WTC11 (cell line): Measurements from ENCODE around the gene UHMK1. TPM values are rescaled to one million over a fixed set of nuclear protein-coding genes. Genes with fewer than 3 reads are reported as not detected.
A peak's percentile ranks its signal among the peaks of the same experiment; 100 is the strongest.

ENCODE experiments used
- ATAC-seq: fragments of 200-7000 bp; cut with Tn5 transposase; 2 replicates; pipeline ENCODE4 v1.10.0; 2021; ENCODE audit warnings: mild to moderate bottlenecking, moderate library complexity
- CTCF ChIA-PET: fragments of 300-600 bp; sonication (Branson Sonifier 250); formaldehyde crosslinking; loops from one replicate; lab custom pipeline; 2021; ENCODE audit warnings: antibody characterized with exemption; lab: Charles Lee
- POLR2A ChIA-PET: fragments of 350-600 bp; sonication (Branson Sonifier 250); formaldehyde crosslinking; loops from one replicate; lab custom pipeline; 2021; ENCODE audit warnings: antibody characterized with exemption; lab: Charles Lee
- DNase-seq: peaks from one replicate; pipeline ENCODE4 v3.0.0; 2021; ENCODE audit warnings: low spot score
- H3K27ac Mint-ChIP-seq: 2 replicates; pipeline ENCODE4 v1.8.0; 2021; ENCODE audit warnings: mixed read lengths
- H3K27me3 Mint-ChIP-seq: 2 replicates; pipeline ENCODE4 v1.8.0; 2021; ENCODE audit warnings: low read depth, mild to moderate bottlenecking, moderate library complexity, mixed read lengths
- H3K36me3 Mint-ChIP-seq: 2 replicates; pipeline ENCODE4 v1.8.0; 2021; ENCODE audit warnings: mixed read lengths
- H3K4me1 Mint-ChIP-seq: 2 replicates; pipeline ENCODE4 v1.8.0; 2022; ENCODE audit warnings: mixed read lengths
- H3K4me3 Mint-ChIP-seq: 2 replicates; pipeline ENCODE4 v1.8.0; 2021; ENCODE audit warnings: mild to moderate bottlenecking, moderate library complexity, mixed read lengths
- H3K9me3 Mint-ChIP-seq: 2 replicates; pipeline ENCODE4 v1.8.0; 2021; ENCODE audit warnings: mixed read lengths
- ATF1 ChIP-seq: sonication (generic); formaldehyde crosslinking; IDR thresholded peaks from 2 replicates; pipeline ENCODE4 v1.8.1; 2023; ENCODE audit warnings: mild to moderate bottlenecking, moderate library complexity, missing genetic modification reagents
- FOXJ3 ChIP-seq: sonication (generic); formaldehyde crosslinking; IDR thresholded peaks from 2 replicates; pipeline ENCODE4 v1.9.0; 2021; ENCODE audit warnings: missing genetic modification reagents, mild to moderate bottlenecking, borderline replicate concordance
- FOXK1 ChIP-seq: sonication (generic); formaldehyde crosslinking; IDR thresholded peaks from 2 replicates; pipeline ENCODE4 v1.8.0; 2022; ENCODE audit warnings: mild to moderate bottlenecking, moderate library complexity, missing genetic modification reagents
- ZNF138 ChIP-seq: sonication (generic); formaldehyde crosslinking; conservative IDR thresholded peaks from 2 replicates; pipeline ENCODE4 v1.8.1; 2022; ENCODE audit warnings: mild to moderate bottlenecking, moderate library complexity, missing genetic modification reagents
- ZNF317 ChIP-seq: sonication (generic); formaldehyde crosslinking; IDR thresholded peaks from 2 replicates; pipeline ENCODE4 v1.8.1; 2023; ENCODE audit warnings: low read depth, mild to moderate bottlenecking, moderate library complexity, missing genetic modification reagents, borderline replicate concordance
- ZNF416 ChIP-seq: fragments of 250-450 bp; sonication (Bioruptor Pico); IDR thresholded peaks from 2 replicates; pipeline ENCODE4 v1.9.0; 2021; ENCODE audit warnings: mild to moderate bottlenecking, inconsistent platforms
- ZNF423 ChIP-seq: fragments of 250-450 bp; sonication (Bioruptor Pico); IDR thresholded peaks from 2 replicates; pipeline ENCODE4 v2.1.2; 2022; ENCODE audit warnings: mild to moderate bottlenecking, moderate library complexity
- total RNA-seq: library from RNA; stranded (reverse); gene quantifications from 3 replicates; pipeline ENCODE4 v1.2.3, GENCODE V29; 2021
- TF ChIP-seq, protein P1 (sequence below): sonication (generic); formaldehyde crosslinking; IDR thresholded peaks from 2 replicates; pipeline ENCODE4 v1.8.0; 2022; ENCODE audit warnings: mild to moderate bottlenecking, missing genetic modification reagents
- TF ChIP-seq, protein P2 (sequence below): fragments of 200-600 bp; IDR thresholded peaks from 2 replicates; pipeline ENCODE4 v1.8.0; 2022; ENCODE audit warnings: antibody characterized with exemption
- TF ChIP-seq, protein P3 (sequence below): sonication (generic); formaldehyde crosslinking; IDR thresholded peaks from 2 replicates; pipeline ENCODE4 v1.8.0; 2022; ENCODE audit warnings: mild to moderate bottlenecking, missing genetic modification reagents
- TF ChIP-seq, protein P4 (sequence below): fragments of 250-450 bp; sonication (Bioruptor Pico); IDR thresholded peaks from 2 replicates; pipeline ENCODE4 v1.8.0; 2021; ENCODE audit warnings: mild to moderate bottlenecking
- TF ChIP-seq, protein P5 (sequence below): sonication (generic); formaldehyde crosslinking; conservative IDR thresholded peaks from 2 replicates; pipeline ENCODE4 v1.8.1; 2022; ENCODE audit warnings: mild to moderate bottlenecking, missing genetic modification reagents
- TF ChIP-seq, protein P6 (sequence below): fragments of 250-450 bp; sonication (Bioruptor Pico); IDR thresholded peaks from 2 replicates; pipeline ENCODE4 v1.9.0; 2021; ENCODE audit warnings: moderate library complexity, mild to moderate bottlenecking, inconsistent platforms, borderline replicate concordance
- TF ChIP-seq, protein P7 (sequence below): fragments of 250-450 bp; sonication (Bioruptor Pico); conservative IDR thresholded peaks from 2 replicates; pipeline ENCODE4 v1.9.0; 2021; ENCODE audit warnings: mild to moderate bottlenecking
- TF ChIP-seq, protein P8 (sequence below): fragments of 250-450 bp; sonication (Bioruptor Pico); IDR thresholded peaks from 2 replicates; pipeline ENCODE4 v1.9.0; 2021; ENCODE audit warnings: mild to moderate bottlenecking

UHMK1 gene
- total RNA-seq, 1 experiment from 2014 or later = 20.0 TPM

DNA sequence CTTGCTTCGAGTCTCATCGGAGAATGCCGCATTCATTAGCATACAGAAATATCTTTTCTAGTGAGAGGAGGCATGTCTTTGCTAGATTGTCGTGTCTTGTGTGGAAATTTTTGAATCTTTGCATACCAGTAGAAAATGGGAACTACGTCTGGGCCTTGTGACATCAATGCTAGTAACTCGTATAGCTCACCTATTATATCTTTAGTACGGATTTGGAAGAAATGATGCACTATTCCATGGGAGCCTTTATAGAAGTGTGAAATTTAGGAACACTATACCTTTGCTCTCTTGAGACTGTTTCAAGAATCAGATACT, 835 bp downstream of the UHMK1 start:
- peaks cover 3% of the 10 kb centered on the region; the same call in 1 of the 2 replicates for H3K9me3 Mint-ChIP-seq
- no peak for TF ChIP-seq ZNF416 (CRISPR knock-in tag)
- POLR2A ChIA-PET = no interaction called here
- H3K4me1 Mint-ChIP-seq = peaks cover 24% of the 10 kb centered on the region
- H3K27ac Mint-ChIP-seq = peak overlapping the region; percentile 29; the same call in 1 of the 2 replicates
- peak overlapping the region; percentile 90 for H3K4me3 Mint-ChIP-seq
- DNase-seq (no peak), ATAC-seq (no peak)
- H3K36me3 Mint-ChIP-seq = peaks cover 28% of the 10 kb centered on the region
- CTCF ChIA-PET = no interaction called here
- no peaks in the 10 kb centered on the region for H3K27me3 Mint-ChIP-seq

DNA sequence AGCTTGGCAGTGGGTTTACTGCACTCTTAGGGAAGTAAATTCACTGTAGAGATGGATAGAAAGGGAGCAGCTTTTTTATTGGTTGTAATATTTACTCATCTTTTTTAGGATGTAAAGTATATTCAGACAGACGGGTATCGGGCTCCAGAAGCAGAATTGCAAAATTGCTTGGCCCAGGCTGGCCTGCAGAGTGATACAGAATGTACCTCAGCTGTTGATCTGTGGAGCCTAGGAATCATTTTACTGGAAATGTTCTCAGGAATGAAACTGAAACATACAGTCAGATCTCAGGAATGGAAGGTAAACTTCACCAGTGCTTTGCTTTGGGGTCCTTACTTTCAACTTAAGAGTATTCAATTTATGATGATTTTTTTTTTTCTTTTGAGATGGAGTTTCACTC, 3.2 kb downstream of the UHMK1 start:
- Mint-ChIP-seq H3K27me3 (no peaks in the 10 kb centered on the region), H3K4me1 (peaks cover 18% of the 10 kb centered on the region), H3K9me3 (peaks cover 2% of the 10 kb centered on the region; the same call in 1 of the 2 replicates), H3K4me3 (no peak overlapping the region), H3K27ac (no peak overlapping the region), H3K36me3 (peaks cover 32% of the 10 kb centered on the region)
- ATAC-seq (no peak), DNase-seq (no peak)
- no peak for TF ChIP-seq ZNF317
- TF ChIP-seq ZNF138 (CRISPR knock-in tag) = no peak
- TF ChIP-seq, protein P1, sequence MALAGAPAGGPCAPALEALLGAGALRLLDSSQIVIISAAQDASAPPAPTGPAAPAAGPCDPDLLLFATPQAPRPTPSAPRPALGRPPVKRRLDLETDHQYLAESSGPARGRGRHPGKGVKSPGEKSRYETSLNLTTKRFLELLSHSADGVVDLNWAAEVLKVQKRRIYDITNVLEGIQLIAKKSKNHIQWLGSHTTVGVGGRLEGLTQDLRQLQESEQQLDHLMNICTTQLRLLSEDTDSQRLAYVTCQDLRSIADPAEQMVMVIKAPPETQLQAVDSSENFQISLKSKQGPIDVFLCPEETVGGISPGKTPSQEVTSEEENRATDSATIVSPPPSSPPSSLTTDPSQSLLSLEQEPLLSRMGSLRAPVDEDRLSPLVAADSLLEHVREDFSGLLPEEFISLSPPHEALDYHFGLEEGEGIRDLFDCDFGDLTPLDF = no peak
- no peak for TF ChIP-seq FOXK1
- no peak for TF ChIP-seq ZNF416 (CRISPR knock-in tag)
- POLR2A ChIA-PET = no interaction called here
- CTCF ChIA-PET = no interaction called here

DNA sequence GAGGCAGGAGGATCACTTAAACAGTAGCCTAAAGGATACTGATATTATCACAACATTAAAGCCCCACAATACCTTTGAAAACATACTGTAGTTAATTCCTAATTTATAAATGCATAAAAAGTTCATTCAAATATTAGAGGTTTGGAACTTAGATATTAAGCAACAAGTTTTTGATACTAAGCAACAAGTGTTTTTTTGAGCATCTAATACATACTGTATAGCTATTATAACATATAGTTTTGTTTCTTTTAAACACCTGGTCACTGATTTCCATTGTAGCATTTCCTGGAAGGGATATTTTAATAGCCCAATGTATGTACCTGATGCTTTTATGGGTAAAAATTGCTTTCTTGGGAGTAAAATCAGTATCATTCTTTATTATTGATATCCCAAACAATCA, 4.5 kb downstream of the UHMK1 start:
- Mint-ChIP-seq H3K4me3 (no peak overlapping the region), H3K4me1 (peaks cover 14% of the 10 kb centered on the region), H3K9me3 (no peaks in the 10 kb centered on the region), H3K36me3 (peaks cover 42% of the 10 kb centered on the region), H3K27me3 (no peaks in the 10 kb centered on the region), H3K27ac (no peak overlapping the region)
- ATAC-seq (no peak), DNase-seq (no peak)
- ChIA-PET POLR2A (no interaction called here), CTCF (no interaction called here)
- TF ChIP-seq, protein P2, sequence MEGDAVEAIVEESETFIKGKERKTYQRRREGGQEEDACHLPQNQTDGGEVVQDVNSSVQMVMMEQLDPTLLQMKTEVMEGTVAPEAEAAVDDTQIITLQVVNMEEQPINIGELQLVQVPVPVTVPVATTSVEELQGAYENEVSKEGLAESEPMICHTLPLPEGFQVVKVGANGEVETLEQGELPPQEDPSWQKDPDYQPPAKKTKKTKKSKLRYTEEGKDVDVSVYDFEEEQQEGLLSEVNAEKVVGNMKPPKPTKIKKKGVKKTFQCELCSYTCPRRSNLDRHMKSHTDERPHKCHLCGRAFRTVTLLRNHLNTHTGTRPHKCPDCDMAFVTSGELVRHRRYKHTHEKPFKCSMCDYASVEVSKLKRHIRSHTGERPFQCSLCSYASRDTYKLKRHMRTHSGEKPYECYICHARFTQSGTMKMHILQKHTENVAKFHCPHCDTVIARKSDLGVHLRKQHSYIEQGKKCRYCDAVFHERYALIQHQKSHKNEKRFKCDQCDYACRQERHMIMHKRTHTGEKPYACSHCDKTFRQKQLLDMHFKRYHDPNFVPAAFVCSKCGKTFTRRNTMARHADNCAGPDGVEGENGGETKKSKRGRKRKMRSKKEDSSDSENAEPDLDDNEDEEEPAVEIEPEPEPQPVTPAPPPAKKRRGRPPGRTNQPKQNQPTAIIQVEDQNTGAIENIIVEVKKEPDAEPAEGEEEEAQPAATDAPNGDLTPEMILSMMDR = no peak
- TF ChIP-seq FOXJ3 (CRISPR knock-in tag) (no peak), ZNF138 (CRISPR knock-in tag) (no peak), ZNF423 (no peak), ATF1 (CRISPR knock-in tag) (no peak)
- TF ChIP-seq, protein P3, sequence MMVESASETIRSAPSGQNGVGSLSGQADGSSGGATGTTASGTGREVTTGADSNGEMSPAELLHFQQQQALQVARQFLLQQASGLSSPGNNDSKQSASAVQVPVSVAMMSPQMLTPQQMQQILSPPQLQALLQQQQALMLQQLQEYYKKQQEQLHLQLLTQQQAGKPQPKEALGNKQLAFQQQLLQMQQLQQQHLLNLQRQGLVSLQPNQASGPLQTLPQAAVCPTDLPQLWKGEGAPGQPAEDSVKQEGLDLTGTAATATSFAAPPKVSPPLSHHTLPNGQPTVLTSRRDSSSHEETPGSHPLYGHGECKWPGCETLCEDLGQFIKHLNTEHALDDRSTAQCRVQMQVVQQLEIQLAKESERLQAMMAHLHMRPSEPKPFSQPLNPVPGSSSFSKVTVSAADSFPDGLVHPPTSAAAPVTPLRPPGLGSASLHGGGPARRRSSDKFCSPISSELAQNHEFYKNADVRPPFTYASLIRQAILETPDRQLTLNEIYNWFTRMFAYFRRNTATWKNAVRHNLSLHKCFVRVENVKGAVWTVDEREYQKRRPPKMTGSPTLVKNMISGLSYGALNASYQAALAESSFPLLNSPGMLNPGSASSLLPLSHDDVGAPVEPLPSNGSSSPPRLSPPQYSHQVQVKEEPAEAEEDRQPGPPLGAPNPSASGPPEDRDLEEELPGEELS (CRISPR knock-in tag) = no peak
- TF ChIP-seq, protein P4, sequence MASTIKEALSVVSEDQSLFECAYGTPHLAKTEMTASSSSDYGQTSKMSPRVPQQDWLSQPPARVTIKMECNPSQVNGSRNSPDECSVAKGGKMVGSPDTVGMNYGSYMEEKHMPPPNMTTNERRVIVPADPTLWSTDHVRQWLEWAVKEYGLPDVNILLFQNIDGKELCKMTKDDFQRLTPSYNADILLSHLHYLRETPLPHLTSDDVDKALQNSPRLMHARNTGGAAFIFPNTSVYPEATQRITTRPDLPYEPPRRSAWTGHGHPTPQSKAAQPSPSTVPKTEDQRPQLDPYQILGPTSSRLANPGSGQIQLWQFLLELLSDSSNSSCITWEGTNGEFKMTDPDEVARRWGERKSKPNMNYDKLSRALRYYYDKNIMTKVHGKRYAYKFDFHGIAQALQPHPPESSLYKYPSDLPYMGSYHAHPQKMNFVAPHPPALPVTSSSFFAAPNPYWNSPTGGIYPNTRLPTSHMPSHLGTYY (CRISPR knock-in tag) = no peak
- TF ChIP-seq, protein P5, sequence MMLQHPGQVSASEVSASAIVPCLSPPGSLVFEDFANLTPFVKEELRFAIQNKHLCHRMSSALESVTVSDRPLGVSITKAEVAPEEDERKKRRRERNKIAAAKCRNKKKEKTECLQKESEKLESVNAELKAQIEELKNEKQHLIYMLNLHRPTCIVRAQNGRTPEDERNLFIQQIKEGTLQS (CRISPR knock-in tag) = no peak
- TF ChIP-seq, protein P6, sequence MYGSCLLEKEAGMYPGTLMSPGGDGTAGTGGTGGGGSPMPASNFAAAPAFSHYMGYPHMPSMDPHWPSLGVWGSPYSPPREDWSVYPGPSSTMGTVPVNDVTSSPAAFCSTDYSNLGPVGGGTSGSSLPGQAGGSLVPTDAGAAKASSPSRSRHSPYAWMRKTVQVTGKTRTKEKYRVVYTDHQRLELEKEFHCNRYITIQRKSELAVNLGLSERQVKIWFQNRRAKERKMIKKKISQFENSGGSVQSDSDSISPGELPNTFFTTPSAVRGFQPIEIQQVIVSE (CRISPR knock-in tag) = no peak
- TF ChIP-seq, protein P7, sequence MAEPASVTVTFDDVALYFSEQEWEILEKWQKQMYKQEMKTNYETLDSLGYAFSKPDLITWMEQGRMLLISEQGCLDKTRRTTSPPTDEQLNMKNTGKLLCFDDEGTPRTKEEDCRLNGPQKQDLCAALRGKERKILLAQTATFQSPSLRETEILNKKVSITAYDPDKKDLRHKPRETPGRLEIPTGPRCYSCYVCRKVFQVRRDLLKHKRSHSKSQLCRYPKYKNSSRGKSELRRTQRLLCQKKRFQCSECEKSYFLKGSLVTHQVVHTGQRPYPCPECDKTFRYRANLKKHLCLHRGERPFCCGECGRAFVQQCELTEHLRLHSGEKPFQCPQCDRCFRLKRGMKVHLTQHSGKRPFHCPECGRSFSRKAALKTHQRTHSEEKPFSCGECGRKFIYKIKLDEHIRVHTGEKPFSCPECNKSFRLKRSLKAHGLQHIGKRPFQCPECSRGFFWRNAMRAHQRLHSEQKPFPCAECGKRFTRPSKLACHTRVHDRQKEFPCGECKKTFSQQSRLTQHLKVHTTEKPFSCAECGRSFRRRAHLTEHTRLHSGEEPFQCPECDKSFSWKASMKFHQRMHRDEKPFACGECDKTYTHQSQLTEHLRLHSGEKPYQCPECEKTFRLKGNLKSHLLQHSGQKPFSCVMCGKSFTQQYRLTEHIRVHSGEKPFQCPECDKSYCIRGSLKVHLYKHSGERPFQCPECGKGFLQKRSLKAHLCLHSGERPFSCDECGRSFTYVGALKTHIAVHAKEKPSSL (CRISPR knock-in tag) = no peak
- TF ChIP-seq, protein P8, sequence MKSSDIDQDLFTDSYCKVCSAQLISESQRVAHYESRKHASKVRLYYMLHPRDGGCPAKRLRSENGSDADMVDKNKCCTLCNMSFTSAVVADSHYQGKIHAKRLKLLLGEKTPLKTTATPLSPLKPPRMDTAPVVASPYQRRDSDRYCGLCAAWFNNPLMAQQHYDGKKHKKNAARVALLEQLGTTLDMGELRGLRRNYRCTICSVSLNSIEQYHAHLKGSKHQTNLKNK (CRISPR knock-in tag) = no peak
- TF ChIP-seq, protein P1 = no peak
